SKM-1 (cell line): ENCODE measurements around the gene FBXO40.

Experiments
- DNase-seq: peaks from one replicate; lab custom pipeline; 2025; ENCODE audit not compliant: unreplicated experiment; lab: John Stamatoyannopoulos, UW

The FBXO40 gene

DNA sequence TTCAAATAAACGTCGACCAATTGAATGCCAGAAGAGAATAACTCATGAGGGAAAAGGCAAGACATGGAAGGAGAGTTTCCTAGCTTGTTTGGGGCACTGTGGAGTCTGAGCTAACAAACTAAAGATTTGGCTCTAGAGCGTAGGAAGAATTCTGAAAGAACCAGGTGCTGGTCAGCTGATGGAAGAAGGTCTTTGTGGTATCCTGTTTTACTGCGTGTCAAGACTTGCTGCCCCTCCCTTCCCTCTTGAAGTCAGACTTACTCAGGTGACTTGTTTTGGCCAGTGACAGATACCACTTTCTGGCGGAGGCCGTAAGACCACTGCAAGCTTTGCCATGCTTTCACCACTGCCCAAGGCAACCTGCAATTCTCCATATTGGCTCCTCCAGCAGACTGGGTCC lies 68.2 kb downstream of the FBXO40 start:
- DNase-seq = no peak

DNA sequence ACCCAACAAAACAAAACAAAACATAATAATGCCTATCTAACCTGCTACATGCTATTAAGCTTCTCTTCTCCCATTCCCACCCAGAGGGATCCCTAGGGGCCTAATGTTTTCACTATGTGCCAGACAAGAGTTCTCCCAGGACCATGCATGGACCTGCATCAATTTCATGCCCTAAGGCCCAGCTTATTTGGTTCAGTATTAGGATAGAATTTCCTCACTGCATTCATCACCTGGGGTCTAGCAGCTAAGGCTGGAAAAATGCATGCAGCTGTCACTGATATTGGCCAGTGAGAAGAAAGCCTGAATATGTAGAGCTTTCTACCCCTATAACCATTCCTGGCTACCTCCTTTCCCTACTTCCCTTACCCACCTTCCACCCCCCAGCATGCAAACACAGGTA lies 69.6 kb downstream of the FBXO40 start:
- no peak for DNase-seq

DNA sequence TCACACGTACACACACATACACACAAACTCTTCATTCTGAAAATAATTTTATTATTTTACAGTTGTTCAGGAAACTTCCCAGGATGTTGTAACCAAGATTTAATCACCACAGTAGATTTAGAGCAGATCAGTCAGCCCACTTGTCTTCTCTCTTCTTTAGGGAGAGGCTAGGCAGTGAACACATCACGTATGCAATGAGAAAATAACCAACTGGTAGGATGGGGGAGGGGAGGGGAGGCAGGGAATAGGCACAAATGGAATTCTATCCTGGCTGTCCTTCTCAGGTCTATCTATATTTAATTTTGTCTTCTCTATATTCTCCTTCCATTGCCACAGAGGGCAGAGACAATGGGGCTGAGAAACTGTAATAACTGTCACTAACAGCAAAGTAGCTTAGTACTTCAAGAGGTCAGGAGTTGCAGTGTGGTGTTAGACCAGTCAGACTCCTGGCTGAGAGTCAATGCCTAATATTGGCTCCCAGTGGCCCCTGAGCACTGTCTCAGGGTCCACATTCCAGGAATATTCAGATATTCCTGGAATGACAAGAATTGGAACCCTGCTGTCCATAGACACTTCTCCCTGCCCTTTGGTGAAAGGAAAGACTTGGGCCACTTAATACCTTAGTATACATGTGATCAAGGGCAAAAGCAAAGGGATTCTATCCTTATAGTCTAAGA lies 70.1 kb downstream of the FBXO40 start:
- DNase-seq = no peak

DNA sequence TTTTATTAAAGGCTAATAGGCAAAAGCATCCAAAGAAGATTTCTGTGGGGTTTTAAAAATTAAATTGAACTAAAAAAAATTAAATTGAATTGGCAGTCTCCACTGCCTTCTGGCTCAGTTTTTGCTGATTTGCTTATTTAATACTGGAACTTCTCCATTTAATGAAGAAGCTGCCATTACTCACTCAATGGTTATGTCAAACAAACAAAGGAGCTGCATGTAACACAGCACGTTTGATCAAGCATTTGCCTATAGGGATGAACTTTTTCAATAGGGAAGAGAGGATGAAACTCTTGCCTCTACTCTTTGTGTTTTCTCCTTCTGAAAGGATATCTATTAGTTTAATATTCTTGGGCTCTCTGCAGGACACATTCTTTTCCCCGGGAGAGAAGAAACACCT lies 72.3 kb downstream of the FBXO40 start:
- no peak for DNase-seq

DNA sequence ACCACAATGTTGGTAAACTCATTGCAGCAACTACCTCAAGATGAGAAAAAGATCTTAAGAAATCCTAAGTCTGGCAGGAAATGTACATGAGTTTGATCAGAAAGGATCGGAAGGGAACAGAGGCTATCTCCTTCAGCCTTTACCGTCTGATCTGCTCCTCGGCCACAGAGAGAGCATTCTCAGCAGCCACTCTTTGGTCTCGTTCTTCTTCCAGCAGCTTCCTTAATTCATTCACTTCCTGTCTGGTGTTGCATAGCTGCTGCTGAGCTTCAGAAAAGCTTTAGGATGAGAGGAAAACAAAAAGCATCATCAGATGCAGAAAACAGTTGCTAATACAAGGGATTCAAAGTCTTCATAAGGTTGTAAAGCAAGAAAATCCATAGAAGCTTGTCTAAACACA lies 74.2 kb downstream of the FBXO40 start:
- no peak for DNase-seq

DNA sequence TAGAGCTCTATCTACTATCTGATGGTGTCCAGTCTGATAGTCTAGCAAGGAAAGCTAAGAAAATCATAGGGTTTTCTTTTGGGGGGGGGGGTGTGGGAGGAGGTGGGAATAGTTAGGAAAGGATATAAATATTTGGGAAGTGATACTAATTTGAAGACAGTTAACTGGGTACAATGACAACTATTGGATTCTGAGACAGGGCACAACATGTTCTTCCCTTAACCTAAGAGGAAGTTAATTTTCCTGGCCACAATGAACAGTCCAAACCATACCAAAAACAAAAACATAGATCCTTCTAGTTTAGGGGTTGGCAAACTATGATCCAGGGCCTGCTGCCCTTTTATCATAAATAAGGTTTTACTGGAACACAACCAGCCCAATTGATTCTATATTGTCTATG lies 77.5 kb downstream of the FBXO40 start:
- DNase-seq = no peak

DNA sequence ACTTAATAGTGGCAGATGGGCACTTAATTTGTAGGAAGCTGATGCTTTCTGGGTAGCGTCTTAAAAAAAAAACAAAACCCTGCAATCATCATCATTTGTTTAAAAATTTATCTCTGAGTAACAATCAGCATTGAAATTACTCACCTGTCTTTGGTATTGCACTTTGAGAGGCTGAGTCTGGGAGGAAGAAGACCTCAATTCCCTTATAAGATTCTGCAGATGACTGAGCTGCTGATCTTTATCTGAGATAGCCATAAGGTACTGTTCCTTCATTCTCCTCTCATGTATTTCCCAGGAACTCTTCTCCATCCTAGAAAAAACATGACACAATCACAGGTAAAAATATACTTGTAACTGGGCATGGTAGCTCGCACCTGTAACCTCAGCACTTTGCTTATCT lies 84.0 kb downstream of the FBXO40 start:
- DNase-seq = no peak
